Esophagus mucosa (tissue), 1 donor: Measurements from ENCODE around the gene NFATC4. TPM values are rescaled to one million over a fixed set of nuclear protein-coding genes. Genes with fewer than 3 reads are reported as not detected.
"Not testable (repeated sequence)": the region's sequence is repeated elsewhere in the genome, so short reads cannot be mapped to it uniquely, and the experiment has no call there.

ENCODE experiments used
- ATAC-seq: fragments of 200-7000 bp; cut with Tn5 transposase; one replicate; pipeline ENCODE4 v1.9.1; 2020
- total RNA-seq: library from RNA; stranded (reverse); gene quantifications from one replicate; pipeline ENCODE4 v1.2.4, GENCODE V29; 2023
- donor health status: DM: yes; HTN: yes; CAD: no.

Gene NFATC4
- total RNA-seq, 1 donor from 2014 or later: 3.4 TPM

DNA sequence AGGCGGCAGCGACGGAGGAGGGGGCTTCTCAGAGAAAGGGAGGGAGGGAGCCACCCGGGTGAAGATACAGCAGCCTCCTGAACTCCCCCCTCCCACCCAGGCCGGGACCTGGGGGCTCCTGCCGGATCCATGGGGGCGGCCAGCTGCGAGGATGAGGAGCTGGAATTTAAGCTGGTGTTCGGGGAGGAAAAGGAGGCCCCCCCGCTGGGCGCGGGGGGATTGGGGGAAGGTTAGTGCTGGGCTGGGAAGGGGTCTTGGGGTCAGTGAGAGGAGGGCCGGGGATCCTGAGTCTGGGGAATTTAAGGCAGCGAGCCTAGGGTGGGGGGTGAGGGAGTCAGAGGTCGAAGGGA is 203 bp downstream of the NFATC4 start:
- no peak for ATAC-seq

DNA sequence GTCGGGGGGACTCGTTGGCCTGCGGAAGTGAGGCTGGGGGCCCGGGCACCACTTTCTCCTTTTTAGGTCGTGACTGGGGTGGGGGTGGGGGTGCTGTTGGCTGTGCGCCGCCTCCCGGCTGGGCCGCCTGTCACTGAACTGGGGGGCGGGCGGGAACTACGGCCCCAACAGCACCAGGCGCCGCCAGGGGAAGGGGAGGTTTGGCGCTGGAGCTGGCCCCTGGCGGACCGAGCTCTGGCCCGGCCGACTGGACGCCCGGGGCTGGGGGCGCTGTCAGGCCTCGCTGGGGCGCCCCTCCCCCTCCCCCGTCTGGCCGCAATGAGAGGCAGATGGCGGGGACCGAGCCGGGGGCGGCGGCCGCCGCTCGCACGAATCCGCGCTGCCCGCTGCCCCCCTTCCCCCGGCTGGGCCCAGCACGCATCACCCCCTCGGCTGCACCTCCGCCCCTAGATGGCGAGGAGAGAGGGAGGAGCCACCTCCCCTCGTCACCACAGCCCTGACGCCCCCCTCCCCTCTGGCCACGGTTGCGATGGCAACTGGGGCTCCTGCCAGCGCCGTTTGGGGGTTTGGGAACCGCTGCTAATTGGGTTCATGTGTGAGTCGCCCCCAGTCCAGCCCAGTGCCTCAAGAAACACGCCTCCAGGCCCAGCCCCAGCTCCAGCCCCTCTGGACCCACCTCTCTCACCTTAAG is 723 bp downstream of the NFATC4 start:
- ATAC-seq: no peak

DNA sequence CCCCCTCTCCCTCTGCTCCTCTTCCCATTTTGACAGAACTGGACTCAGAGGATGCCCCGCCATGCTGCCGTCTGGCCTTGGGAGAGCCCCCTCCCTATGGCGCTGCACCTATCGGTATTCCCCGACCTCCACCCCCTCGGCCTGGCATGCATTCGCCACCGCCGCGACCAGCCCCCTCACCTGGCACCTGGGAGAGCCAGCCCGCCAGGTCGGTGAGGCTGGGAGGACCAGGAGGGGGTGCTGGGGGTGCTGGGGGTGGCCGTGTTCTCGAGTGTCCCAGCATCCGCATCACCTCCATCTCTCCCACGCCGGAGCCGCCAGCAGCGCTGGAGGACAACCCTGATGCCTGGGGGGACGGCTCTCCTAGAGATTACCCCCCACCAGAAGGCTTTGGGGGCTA is 1.5 kb downstream of the NFATC4 start:
- no peak for ATAC-seq

DNA sequence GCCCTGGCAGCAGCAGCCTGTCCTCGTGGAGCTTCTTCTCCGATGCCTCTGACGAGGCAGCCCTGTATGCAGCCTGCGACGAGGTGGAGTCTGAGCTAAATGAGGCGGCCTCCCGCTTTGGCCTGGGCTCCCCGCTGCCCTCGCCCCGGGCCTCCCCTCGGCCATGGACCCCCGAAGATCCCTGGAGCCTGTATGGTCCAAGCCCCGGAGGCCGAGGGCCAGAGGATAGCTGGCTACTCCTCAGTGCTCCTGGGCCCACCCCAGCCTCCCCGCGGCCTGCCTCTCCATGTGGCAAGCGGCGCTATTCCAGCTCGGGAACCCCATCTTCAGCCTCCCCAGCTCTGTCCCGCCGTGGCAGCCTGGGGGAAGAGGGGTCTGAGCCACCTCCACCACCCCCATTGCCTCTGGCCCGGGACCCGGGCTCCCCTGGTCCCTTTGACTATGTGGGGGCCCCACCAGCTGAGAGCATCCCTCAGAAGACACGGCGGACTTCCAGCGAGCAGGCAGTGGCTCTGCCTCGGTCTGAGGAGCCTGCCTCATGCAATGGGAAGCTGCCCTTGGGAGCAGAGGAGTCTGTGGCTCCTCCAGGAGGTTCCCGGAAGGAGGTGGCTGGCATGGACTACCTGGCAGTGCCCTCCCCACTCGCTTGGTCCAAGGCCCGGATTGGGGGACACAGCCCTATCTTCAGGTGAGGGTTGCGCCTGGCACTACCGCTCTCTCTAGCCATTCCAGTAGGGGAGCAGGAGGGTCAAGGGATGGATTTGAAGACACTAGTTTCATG is 2.1 kb downstream of the NFATC4 start:
- no peak for ATAC-seq

DNA sequence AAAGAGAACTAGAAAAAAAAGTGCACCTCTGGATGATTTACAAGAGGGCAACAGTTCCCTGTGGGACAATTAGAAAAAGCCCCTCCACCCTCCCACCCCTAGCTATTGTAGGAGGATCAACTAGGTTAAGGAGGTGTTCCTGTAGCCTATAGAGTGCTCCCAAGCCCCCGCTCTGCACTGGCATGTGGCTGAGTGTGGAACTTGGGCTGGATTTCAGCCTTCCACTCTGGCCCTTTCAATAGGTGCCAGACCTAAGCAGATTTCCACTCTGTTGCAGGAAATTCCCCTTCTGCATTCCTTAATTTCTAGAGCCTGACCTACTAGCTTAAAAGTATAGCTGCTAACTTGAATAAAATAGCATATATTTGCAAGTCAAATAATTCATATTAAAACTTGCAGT is 2.8 kb downstream of the NFATC4 start:
- no peak for ATAC-seq

DNA sequence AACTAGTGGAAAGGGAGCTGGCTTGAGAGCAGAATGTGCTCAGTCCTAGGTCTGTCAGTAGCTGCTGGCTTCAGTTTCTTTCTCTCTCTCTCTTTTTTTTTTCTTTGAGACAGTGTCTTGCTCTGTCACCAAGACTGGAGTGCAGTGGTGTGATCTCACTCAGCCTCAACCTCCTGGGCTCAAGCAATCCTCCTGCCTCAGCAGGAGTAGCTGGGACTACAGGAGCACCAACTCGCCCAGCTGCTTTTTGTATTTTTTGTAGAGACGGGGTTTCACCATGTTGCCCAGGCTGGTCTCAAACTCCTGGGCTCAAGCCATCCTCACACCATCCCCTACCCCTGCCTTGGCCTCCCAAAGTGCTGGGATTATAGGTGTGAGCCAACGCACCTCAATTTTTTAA is 3.6 kb downstream of the NFATC4 start:
- not testable (repeated sequence) for ATAC-seq

DNA sequence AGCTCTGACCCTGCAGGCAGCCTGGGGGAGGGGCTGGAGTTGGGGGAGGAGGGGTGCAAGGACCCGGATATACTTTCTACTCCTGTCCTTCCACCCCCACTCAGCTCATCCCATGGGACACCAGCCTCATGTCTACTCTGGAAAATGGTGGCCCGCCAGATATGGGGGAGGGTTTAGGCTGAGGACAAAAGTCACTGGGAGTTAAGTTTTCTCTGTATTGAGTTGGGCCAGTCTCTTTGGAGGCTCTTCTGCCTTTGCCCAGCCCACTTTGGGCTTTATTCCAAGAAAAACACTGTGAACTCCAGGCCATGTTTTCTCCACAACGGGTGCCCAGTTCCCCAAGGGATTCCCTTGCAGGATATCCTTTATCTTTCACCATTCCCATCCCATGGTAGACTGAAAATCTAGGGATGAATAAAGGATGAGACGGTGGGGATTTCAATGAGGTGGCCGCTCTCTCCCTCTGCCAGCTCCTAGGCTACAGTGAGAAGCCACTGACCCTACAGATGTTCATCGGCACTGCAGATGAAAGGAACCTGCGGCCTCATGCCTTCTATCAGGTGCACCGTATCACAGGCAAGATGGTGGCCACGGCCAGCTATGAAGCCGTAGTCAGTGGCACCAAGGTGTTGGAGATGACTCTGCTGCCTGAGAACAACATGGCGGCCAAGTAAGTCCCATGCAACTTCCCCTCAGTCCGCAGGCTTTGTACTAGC is 4.9 kb downstream of the NFATC4 start:
- ATAC-seq: no peak

DNA sequence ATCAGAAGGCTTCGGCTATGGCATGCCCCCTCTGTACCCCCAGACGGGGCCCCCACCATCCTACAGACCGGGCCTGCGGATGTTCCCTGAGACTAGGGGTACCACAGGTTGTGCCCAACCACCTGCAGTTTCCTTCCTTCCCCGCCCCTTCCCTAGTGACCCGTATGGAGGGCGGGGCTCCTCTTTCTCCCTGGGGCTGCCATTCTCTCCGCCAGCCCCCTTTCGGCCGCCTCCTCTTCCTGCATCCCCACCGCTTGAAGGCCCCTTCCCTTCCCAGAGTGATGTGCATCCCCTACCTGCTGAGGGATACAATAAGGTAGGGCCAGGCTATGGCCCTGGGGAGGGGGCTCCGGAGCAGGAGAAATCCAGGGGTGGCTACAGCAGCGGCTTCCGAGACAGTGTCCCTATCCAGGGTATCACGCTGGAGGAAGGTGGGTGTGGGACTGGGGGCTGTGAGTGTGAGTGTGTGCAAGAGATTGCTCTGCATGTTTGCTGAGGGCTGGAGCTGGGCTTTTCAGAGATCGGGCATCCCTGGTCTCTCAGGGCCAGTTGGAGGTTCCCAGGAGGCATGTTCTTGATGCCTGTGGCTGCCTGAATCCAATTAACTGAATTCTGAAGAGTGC is 8.6 kb downstream of the NFATC4 start:
- no peak for ATAC-seq

DNA sequence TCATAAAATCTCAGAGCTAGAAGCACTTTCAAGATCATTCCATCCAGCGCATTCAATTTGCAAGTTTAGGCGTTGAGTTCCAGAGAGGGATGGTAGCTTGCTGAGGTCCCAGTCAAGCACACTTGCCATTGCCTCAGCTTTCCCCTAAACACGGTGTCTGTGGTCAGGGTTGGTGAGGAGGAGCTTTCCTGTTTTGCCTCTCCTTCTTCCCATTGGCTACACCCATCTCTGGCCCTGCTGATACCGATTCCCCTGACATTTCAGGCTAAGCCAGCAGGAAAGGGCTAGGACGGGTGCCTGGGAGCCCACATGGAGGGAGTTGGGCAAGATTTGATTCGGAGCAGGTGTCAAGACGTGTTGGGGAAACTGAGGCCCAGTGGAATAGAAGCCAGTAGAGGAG is 9.1 kb downstream of the NFATC4 start:
- ATAC-seq: no peak

DNA sequence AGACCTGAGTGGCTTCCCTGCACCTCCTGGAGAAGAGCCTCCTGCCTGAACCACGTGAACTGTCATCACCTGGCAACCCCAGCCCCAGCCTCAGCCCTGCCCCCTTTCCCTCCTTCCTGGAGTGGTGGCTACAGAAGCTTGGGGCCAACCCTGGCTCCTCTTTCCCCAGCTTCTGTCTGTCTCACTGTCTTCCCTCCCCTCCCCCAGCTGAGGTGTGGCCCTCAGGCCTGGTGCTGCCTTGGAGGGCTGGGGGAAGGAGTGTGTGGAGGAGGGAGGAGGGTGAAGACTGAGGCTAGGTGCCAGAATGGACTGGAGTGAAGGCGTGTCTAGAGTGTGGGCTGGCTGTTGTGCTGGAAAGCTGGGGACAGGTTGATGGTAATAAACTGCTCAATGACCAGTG is 9.7 kb downstream of the NFATC4 start:
- peak; percentile 42 for ATAC-seq

DNA sequence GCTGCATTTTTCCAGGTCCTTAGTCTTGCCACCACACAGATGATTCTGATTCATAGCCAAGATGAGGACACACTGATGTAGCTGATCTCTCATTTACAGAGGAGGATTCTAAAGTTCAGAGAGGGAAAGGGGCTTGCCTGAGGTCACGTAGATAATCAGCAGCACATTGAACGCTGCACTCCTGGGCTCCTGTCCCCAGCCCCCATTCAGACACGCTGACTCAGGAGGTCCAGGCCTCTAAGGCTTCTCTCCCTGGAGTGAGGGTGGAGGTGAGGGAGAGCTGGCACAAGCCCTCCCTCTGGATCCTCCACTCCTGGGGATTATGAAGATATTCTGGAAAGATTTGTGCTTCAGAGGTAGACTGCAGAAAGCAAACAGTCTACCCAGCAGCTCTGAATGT is 10.3 kb downstream of the NFATC4 start:
- ATAC-seq: no peak

DNA sequence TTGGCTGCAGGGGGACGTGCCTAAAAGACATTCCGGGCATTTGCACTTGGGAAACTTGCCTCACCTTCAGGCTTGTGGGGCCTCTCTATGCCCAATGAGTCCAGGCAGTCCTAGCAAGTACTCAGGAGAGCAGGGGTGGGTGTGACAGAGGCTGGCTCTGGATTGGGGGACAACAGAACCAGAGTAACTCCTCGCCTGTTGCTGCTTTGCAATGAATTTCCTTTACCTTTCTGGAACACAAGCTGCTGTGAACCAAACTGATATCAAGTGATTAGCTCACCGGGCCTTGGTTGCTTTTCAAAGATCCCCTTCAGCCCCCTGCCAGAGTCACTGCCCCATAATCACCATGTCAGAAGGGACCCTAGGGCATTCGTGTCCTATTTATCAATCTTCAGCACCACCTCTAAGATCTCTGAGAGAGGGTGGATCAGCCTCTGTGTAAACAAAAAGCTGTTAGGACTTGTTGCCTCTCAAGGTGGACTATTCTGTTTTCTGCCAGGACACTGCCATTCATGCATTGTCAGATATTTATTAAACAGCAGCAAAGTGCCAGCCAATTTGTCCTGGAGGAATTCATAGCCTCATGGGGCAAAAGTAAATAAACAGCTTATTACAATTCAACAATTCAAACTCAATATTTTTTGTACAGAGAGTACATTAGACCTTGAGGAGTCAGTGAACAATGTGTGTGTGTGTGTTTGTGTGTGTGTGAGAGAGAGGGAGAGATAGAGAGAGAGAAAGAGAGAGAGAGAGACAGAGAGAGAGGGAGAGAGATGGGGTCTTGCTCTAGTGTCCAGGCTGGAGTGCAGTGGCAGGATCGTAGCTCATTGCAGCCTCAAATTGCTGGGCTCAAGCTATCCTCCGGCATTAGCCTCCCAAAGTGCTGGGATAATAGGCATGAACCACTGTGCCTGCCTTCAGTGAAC is 11.3 kb downstream of the NFATC4 start:
- ATAC-seq: peak; percentile 26

DNA sequence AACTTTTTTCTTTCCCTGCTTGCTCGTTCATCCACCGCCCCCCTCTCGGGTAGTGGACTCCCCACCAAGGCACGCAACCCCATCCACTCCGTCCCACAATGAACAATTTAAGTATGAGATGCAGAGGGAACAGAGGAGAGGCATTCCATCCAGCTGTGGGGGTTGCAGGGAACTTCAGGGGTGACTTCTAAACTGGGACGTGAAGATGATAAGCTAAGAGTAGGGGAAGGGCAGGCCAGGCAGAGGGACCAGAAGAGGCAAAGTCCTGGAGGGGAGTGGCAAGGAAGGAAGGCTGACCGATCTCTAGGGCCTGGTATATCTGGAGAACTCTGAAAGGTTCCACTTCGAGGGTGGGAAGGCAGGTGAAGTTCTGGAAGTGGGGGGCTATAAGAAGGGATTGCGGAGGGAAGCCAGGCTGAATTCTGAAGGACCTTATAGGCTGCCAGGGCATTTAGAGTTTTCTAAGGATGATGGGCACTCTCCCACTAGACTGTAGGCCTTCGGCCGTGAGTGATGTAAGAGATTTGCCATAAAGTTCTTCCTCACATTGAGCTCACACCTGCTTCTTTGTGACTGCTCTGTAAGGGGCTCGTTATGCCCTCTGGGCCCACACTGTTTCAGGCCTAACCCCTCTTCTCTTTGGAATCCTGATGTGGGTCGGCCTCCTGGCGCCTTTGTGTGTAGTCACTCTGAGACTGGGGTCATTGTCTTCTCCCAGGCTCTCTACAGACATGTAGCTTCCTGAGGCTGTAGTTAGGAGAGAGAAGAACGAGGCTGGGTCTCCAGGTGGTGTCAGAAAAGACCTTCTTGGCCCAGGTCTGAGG is 12.1 kb downstream of the NFATC4 start:
- ATAC-seq: no peak

DNA sequence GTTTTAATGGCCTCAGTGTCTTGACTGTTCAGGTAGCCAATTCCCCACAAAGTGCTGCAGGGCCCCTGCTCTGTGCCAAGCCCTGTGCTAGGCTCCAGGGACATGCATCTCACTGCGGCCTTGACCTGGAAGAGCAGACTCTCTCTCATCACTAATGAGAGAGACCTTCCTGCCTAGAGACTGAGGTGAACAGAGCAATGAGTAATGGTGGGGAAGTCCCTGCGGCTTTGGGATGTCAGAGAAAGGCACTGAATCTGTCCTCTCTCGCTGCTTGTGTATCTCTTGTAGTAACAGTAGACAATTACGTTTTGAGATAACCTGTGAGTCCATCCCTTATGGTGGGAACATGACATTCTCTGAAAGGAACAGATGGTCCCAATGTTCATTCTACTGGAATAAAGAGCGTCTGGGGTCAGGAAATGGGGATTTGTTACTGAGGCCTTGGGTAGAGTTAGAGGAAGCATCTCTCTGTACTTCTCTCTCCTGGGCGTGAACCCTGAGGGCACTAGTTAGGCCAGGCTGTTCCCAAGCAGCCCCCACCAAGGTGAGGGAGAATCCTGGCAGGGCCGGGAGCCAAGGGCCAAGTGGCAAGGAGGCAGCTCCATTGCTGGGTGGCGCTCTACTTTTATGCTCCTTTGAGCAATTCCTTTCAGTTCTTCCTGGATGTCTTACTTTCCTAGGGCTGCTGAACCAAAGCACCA is 13.5 kb downstream of the NFATC4 start:
- no peak for ATAC-seq

DNA sequence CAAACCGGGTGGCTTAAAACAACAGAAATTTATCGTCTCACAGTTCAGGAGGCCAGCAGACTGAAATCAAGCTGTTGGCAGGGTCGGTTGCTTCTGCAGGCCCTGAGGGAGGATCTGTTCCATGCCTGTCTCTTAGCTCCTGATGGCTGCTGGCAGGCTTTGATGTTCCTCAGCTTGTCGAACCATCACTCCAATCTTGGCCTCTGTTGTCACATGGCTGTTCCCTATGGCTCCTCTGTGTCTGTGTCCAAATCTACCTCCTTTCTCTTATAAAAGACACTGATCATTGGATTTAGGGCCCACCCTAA is 14.0 kb downstream of the NFATC4 start:
- no peak for ATAC-seq

DNA sequence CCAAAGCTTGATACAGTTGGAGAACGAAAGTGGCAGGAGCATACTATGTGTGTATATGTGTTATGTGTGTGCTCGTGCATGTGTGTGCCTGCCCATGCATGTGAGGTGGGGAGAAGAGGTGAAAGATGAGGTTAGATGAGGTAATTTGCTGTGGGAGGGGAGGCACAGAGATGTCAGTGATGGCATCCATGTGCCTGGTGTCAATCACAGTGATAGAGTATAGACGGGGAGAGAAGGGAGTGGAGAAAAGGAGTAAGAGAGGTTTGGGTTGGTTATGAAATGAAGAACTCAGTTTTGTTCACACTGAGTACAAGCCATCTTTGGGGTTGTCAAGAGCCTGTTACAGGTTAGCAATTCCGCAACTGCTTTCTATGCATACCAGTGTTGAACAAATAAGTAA is 16.2 kb downstream of the NFATC4 start:
- ATAC-seq: no peak

DNA sequence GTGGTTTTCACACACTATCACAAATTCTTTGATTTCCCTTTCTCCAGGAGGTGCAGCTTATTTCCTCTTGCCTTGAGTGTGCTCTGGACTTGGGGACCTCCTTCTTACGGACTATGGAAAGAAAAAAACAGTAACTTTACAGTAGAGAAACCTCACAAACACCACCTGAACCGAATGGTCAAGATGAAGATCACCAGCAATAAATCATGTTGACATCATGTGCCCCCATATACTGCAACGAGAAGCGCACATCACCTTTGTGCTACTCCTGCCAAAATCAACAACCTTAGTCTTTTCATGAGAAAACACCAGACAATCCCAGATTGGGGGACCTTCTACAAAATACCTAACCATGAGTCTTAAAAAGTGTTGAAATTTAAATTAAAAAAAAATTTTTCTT is 17.5 kb downstream of the NFATC4 start:
- ATAC-seq: no peak

DNA sequence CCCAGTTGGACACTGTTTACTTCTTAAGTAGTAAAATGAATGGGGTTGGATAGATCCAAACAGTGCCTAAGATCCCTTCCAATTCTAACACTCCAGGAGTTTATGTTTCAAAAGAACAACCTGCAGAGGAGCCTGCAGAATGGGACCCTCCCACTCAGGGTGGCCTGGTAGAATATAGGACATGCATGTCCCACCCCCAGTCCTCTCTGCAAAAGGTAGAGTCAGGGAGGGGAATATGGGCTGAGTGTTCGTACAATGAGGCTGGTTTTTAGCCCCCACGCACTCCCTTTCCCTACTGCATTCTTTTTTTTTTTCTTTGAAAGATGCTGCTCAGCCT is 19.0 kb downstream of the NFATC4 start:
- ATAC-seq: no peak

DNA sequence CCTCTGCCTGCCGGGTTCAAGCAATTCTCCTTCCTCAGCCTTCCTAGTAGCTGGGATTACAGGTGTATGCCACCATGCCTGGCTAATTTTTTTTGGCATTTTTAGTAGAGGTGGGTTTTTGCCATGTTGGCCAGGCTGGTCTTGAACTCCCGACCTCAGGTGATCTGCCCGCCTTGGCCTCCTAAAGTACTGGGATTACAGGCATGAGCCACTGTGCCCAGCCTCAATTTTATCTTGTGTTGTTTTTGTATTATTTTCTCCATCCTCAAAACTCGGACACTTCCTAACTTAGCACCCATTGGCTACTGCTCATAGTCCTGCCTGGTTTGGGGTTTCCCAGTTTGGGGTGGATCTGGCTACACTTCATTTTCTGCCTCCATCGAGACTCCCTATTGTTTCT is 19.6 kb downstream of the NFATC4 start:
- not testable (repeated sequence) for ATAC-seq

DNA sequence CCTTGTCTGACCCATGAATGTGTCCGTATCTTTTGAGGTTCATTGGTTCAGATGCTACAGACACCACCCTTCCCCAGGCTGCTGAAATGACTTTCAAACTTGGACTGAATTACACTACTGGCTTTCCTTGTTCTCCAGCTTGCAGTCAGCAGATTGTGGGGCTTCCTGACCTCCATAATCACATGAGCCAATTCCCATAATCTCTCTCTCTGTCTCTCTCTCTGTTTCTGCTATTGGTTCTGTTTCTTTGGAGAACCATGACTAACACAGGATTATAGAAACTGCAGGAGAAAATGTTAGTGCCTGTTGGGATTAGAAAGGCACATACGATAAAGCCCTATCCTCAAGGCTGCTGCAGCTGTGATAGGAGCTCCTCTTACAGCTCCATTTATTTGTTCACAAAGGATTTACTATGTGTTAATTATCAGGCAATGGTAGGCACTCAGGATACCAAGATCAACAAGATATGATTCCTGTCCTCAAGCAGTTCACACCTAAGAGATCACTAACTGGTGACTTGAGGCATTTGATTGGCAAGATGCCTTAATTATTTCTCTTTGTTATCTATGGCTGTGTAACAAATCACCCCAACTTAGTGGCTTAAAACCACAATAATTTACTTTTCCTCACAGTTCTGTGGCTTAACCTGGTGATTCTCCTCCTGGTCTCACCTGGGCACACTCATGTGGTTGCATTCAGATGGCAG is 20.6 kb downstream of the NFATC4 start:
- ATAC-seq: no peak
